Keratinocyte (primary cell): Measurements from ENCODE around the gene ANGPT4. TPM values are rescaled to one million over a fixed set of nuclear protein-coding genes. Genes with fewer than 3 reads are reported as not detected.

Experiments
- DNase-seq: peaks from one replicate; pipeline ENCODE4 v3.0.0-alpha.2; 2011; ENCODE audit warnings: low read depth, missing footprints, low spot score
- FAIRE-seq: peaks from 2 replicates; lab custom pipeline; 2011; peaks lifted over from hg19 to GRCh38; lab: Jason Lieb, UNC
- H2AFZ ChIP-seq: 2 replicates; pipeline ENCODE4 v1.6.0; 2012; ENCODE audit warnings: low read length, control low read depth, inconsistent platforms; ENCODE audit not compliant: control insufficient read depth
- H3K27ac ChIP-seq: 2 replicates; pipeline ENCODE4 v1.5.1; 2011; ENCODE audit warnings: low read length; ENCODE audit not compliant: control insufficient read depth, insufficient read depth
- H3K27me3 ChIP-seq: 3 replicates; pipeline ENCODE4 v1.6.0; 2011; ENCODE audit warnings: low read length; ENCODE audit not compliant: control insufficient read depth, insufficient read depth; ENCODE audit errors: extremely low read depth
- H3K36me3 ChIP-seq, 2 experiments: 2 replicates in 1 of 2; 3 replicates in 1 of 2; pipeline ENCODE4 v1.5.1; 2011; ENCODE audit warnings: low read length in 2 of 2, mild to moderate bottlenecking in 1 of 2; ENCODE audit not compliant: control insufficient read depth in 2 of 2, insufficient read depth in 2 of 2; ENCODE audit errors: extremely low read depth in 1 of 2
- H3K4me1 ChIP-seq: 3 replicates; pipeline ENCODE4 v1.5.1; 2011; ENCODE audit warnings: low read length; ENCODE audit not compliant: control insufficient read depth, insufficient read depth; ENCODE audit errors: extremely low read depth
- H3K4me2 ChIP-seq: 3 replicates; pipeline ENCODE4 v1.6.0; 2011; ENCODE audit warnings: low read depth, low read length; ENCODE audit not compliant: control insufficient read depth, insufficient read depth; ENCODE audit errors: extremely low read depth
- H3K4me3 ChIP-seq, 3 experiments: fragments of 200-600 bp in 1 of 3; sonication (generic) in 1 of 3; 2 replicates in 2 of 3; 3 replicates in 1 of 3; pipeline ENCODE4 v1.5.1; 2011 to 2016; ENCODE audit warnings: low read length in 3 of 3, mild to moderate bottlenecking in 3 of 3, control low read depth in 2 of 3, inconsistent platforms in 1 of 3, low read depth in 1 of 3, mixed read lengths in 1 of 3, mixed run types in 1 of 3, moderate library complexity in 1 of 3; ENCODE audit not compliant: control insufficient read depth in 2 of 3, insufficient read depth in 2 of 3; ENCODE audit errors: extremely low read depth in 1 of 3
- H3K79me2 ChIP-seq: 2 replicates; pipeline ENCODE4 v1.6.0; 2012; ENCODE audit warnings: low read length; ENCODE audit not compliant: control insufficient read depth, insufficient read depth
- H3K9ac ChIP-seq: 3 replicates; pipeline ENCODE4 v1.6.0; 2011; ENCODE audit warnings: low read length; ENCODE audit not compliant: control insufficient read depth, insufficient read depth; ENCODE audit errors: extremely low read depth
- H3K9me1 ChIP-seq: 3 replicates; pipeline ENCODE4 v1.6.0; 2011; ENCODE audit warnings: low read length; ENCODE audit not compliant: control insufficient read depth, insufficient read depth; ENCODE audit errors: extremely low read depth
- H3K9me3 ChIP-seq: 2 replicates; pipeline ENCODE4 v1.5.1; 2012; ENCODE audit warnings: low read depth, low read length; ENCODE audit not compliant: control insufficient read depth
- H4K20me1 ChIP-seq: 3 replicates; pipeline ENCODE4 v1.6.0; 2011; ENCODE audit warnings: low read length; ENCODE audit not compliant: control insufficient read depth, insufficient read depth; ENCODE audit errors: extremely low read depth
- EZH2 ChIP-seq: IDR thresholded peaks from one replicate; pipeline ENCODE4 v1.6.1; 2012; ENCODE audit warnings: inconsistent platforms, mild to moderate bottlenecking, low read length, moderate library complexity
- dilution Hi-C: fragments of 300-500 bp; cut with MboI; formaldehyde crosslinking; loops from one replicate; pipeline ENCODE4 v1.7.0; 2020; ENCODE audit warnings: low sequenced_read_pairs; ENCODE audit not compliant: extremely low pct_ligation_motif_present
- polyA plus RNA-seq, 5 experiments: library from polyadenylated mRNA; depleted of rRNA in 3 of 5; stranded (reverse) in 3 of 5; stranded (forward) in 1 of 5; unstranded in 1 of 5; fragments of >200 nt; gene quantifications; 1 replicate in 1 of 5; 2 replicates in 3 of 5; 3 replicates in 1 of 5; pipeline versions ENCODE4 v1.2.1 to v1.2.3, GENCODE V29; 2011 to 2012; ENCODE audit warnings: missing spikeins in 2 of 5, low read depth in 1 of 5, low replicate concordance in 1 of 5
- TF ChIP-seq, protein P1 (sequence below), 3 experiments: IDR thresholded peaks in 1 of 3; conservative IDR thresholded peaks in 1 of 3; optimal IDR thresholded peaks in 1 of 3; 2 replicates in 2 of 3; 3 replicates in 1 of 3; pipeline versions ENCODE3 to v1.5.1; 2011; ENCODE audit warnings: low read length in 3 of 3, mild to moderate bottlenecking in 3 of 3, moderate library complexity in 2 of 3, control low read depth in 1 of 3, inconsistent platforms in 1 of 3; ENCODE audit not compliant: insufficient read depth in 2 of 3; ENCODE audit errors: extremely low read depth in 1 of 3

ANGPT4 gene
- polyA plus RNA-seq, 1 donor (not counting 4 experiments of a cell fraction or from before 2014, with no cell fraction given) = not detected

DNA sequence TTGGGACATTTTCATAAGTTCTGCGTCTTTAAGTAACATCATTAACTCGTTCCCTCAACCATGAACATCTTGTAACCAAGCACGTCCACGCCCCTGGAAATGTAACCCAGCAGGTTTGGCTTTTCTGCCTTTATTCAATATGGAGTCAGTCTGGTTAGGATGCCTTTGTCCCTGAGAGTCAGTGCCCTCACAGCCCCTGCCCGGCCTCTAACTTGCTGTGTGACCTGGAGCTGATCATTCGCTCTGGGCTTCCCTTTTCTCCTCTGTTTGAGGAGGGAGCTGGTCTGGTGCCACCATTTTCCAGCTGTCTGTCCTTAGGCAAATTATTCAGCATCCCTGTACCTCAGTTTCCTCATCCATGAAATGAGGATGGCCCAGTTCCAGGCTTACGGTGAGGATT, 26.5 kb upstream of the ANGPT4 start:
- TF ChIP-seq, protein P1, sequence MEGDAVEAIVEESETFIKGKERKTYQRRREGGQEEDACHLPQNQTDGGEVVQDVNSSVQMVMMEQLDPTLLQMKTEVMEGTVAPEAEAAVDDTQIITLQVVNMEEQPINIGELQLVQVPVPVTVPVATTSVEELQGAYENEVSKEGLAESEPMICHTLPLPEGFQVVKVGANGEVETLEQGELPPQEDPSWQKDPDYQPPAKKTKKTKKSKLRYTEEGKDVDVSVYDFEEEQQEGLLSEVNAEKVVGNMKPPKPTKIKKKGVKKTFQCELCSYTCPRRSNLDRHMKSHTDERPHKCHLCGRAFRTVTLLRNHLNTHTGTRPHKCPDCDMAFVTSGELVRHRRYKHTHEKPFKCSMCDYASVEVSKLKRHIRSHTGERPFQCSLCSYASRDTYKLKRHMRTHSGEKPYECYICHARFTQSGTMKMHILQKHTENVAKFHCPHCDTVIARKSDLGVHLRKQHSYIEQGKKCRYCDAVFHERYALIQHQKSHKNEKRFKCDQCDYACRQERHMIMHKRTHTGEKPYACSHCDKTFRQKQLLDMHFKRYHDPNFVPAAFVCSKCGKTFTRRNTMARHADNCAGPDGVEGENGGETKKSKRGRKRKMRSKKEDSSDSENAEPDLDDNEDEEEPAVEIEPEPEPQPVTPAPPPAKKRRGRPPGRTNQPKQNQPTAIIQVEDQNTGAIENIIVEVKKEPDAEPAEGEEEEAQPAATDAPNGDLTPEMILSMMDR (optimal IDR thresholded peaks at IDR 0.05 in 1 of 3, IDR thresholded peaks at IDR 0.05 in 1 of 3, conservative IDR thresholded peaks at IDR 0.05 in 1 of 3; ENCODE audit: extremely low read depth in 1 of 3, insufficient read depth in 2 of 3, low read length in 3 of 3) = no peak
- TF ChIP-seq EZH2 = no peak
- dilution Hi-C loops = no loop called here

DNA sequence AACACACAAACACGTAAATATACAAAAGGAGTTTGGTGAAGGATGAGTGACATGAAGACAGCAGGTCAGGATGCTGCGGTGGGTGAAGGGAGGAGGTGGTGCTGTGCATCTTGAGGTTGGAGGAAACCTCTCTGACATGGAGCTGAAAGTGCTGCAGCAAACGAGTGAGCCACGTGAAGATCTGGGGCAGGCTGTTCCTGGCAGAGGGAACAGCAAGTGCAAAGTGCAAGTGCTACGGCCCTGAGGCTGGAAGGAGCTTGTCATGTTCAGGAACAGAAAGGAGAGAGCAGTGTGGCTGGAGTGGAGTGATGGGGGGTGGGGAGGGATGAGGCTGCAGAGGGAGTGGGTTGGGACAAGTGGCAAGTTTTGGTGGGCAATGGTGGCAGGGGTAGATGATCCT, 24.8 kb upstream of the ANGPT4 start:
- H3K4me1 ChIP-seq = no peaks in the 10 kb centered on the region
- no peaks in the 10 kb centered on the region for H4K20me1 ChIP-seq
- H3K27ac ChIP-seq = no peak overlapping the region
- H3K36me3 ChIP-seq = no peaks in the 10 kb centered on the region
- no peak overlapping the region for H3K9ac ChIP-seq
- H3K4me2 ChIP-seq = no peak overlapping the region
- no peak for DNase-seq
- no peak overlapping the region for H2AFZ ChIP-seq
- no peak for FAIRE-seq
- no peaks in the 10 kb centered on the region for H3K27me3 ChIP-seq
- H3K9me1 ChIP-seq = no peaks in the 10 kb centered on the region
- no peaks in the 10 kb centered on the region for H3K9me3 ChIP-seq
- dilution Hi-C loops = no loop called here
- H3K79me2 ChIP-seq = no peaks in the 10 kb centered on the region
- TF ChIP-seq EZH2 = no peak
- H3K4me3 ChIP-seq = no peak overlapping the region

More for the DNA sequence above, 26.5 kb upstream of the ANGPT4 start:
- H3K4me2 ChIP-seq = no peak overlapping the region
- no peaks in the 10 kb centered on the region for H3K4me1 ChIP-seq
- DNase-seq (no peak), FAIRE-seq (no peak)
- no peak overlapping the region for H3K9ac ChIP-seq
- no peaks in the 10 kb centered on the region for H3K36me3 ChIP-seq
- H4K20me1 ChIP-seq = no peaks in the 10 kb centered on the region
- H2AFZ ChIP-seq = no peak overlapping the region
- no peak overlapping the region for H3K4me3 ChIP-seq
- no peaks in the 10 kb centered on the region for H3K9me1 ChIP-seq
- no peaks in the 10 kb centered on the region for H3K27me3 ChIP-seq
- no peak overlapping the region for H3K27ac ChIP-seq
- no peaks in the 10 kb centered on the region for H3K79me2 ChIP-seq
- no peaks in the 10 kb centered on the region for H3K9me3 ChIP-seq

DNA sequence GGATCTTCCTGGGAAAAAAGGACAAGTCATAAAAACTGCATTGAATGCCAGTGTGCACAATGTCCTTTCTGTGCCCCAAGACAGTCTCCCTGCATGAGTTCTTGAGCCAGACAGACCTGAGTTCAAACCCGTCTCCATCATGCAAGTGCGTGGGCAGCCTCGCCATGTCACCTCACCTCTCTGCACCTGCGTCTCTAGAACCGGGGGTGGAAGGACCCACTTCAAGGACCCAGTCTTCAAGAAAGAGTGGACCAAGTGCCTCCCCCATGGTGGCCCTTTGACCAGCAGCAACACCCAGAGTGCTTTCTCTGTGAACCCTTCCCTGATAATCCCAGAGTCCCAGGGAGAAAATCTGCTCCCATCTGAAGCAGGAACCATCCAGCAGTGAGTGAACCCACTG, 23.5 kb upstream of the ANGPT4 start:
- Histone ChIP-seq H3K4me1 (no peaks in the 10 kb centered on the region), H2AFZ (no peak overlapping the region), H3K4me3 (no peak overlapping the region), H3K9me1 (no peaks in the 10 kb centered on the region), H3K79me2 (no peaks in the 10 kb centered on the region), H3K9me3 (no peaks in the 10 kb centered on the region), H3K36me3 (no peaks in the 10 kb centered on the region), H4K20me1 (no peaks in the 10 kb centered on the region), H3K9ac (no peak overlapping the region), H3K27ac (no peak overlapping the region), H3K4me2 (no peak overlapping the region), H3K27me3 (no peaks in the 10 kb centered on the region)
- no peak for FAIRE-seq
- dilution Hi-C loops = no loop called here
- no peak for TF ChIP-seq EZH2
- TF ChIP-seq, protein P1 (optimal IDR thresholded peaks at IDR 0.05 in 1 of 3, IDR thresholded peaks at IDR 0.05 in 1 of 3, conservative IDR thresholded peaks at IDR 0.05 in 1 of 3; ENCODE audit: extremely low read depth in 1 of 3, insufficient read depth in 2 of 3, low read length in 3 of 3) = no peak
- no peak for DNase-seq
